ENCODE results near the gene CLCA1. TPM values are rescaled to one million over a fixed set of nuclear protein-coding genes. Genes with fewer than 3 reads are reported as not detected.

The CLCA1 gene, protein sequence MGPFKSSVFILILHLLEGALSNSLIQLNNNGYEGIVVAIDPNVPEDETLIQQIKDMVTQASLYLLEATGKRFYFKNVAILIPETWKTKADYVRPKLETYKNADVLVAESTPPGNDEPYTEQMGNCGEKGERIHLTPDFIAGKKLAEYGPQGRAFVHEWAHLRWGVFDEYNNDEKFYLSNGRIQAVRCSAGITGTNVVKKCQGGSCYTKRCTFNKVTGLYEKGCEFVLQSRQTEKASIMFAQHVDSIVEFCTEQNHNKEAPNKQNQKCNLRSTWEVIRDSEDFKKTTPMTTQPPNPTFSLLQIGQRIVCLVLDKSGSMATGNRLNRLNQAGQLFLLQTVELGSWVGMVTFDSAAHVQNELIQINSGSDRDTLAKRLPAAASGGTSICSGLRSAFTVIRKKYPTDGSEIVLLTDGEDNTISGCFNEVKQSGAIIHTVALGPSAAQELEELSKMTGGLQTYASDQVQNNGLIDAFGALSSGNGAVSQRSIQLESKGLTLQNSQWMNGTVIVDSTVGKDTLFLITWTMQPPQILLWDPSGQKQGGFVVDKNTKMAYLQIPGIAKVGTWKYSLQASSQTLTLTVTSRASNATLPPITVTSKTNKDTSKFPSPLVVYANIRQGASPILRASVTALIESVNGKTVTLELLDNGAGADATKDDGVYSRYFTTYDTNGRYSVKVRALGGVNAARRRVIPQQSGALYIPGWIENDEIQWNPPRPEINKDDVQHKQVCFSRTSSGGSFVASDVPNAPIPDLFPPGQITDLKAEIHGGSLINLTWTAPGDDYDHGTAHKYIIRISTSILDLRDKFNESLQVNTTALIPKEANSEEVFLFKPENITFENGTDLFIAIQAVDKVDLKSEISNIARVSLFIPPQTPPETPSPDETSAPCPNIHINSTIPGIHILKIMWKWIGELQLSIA
- total RNA-seq = not detected
- not detected for polyA plus RNA-seq
- long read RNA-seq, donor 1 = 0 reads
- long read RNA-seq, donor 2 = 0 reads
- long read RNA-seq, donor 3 = 0 reads

DNA sequence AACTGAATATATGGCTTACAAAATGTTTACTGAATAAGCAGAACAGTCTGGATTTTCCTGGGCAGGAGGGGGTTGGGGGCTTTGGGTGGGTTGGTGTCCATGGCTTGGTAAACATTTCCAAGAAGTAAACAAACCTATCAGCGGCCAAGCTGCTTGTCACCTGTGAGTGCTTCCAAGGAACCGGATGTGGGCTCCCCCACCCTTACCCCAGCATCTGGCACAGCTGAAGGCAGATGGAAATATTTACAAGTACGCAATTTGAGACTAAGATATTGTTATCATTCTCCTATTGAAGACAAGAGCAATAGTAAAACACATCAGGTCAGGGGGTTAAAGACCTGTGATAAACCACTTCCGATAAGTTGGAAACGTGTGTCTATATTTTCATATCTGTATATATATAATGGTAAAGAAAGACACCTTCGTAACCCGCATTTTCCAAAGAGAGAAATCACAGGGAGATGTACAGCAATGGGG, at the start of gene CLCA1:
TSS of gene CLCA1 (plus strand) at position 427 of the 477 bp plus-strand sequence. CDS start at position 472, 45 bp downstream.
- H3K36me3 ChIP-seq = no peaks in the 10 kb centered on the region
- WGBS, 2 donors = 78 to 79% methylated on average over 7 of the region's 7 CpGs
- H3K27ac ChIP-seq = no peak within 1 kb of the TSS
- ATAC-seq (no peak), DNase-seq (no peak)
- no peak within 1 kb of the TSS for H3K4me3 ChIP-seq
- no peaks in the 10 kb centered on the region for H3K9me3 ChIP-seq
- intact Hi-C loops (cut with DNase I) = no loop called here
- peaks cover 0 to 8% (median 0%) of the 10 kb centered on the region in 7 donors for H3K27me3 ChIP-seq
- TF ChIP-seq, protein P1, sequence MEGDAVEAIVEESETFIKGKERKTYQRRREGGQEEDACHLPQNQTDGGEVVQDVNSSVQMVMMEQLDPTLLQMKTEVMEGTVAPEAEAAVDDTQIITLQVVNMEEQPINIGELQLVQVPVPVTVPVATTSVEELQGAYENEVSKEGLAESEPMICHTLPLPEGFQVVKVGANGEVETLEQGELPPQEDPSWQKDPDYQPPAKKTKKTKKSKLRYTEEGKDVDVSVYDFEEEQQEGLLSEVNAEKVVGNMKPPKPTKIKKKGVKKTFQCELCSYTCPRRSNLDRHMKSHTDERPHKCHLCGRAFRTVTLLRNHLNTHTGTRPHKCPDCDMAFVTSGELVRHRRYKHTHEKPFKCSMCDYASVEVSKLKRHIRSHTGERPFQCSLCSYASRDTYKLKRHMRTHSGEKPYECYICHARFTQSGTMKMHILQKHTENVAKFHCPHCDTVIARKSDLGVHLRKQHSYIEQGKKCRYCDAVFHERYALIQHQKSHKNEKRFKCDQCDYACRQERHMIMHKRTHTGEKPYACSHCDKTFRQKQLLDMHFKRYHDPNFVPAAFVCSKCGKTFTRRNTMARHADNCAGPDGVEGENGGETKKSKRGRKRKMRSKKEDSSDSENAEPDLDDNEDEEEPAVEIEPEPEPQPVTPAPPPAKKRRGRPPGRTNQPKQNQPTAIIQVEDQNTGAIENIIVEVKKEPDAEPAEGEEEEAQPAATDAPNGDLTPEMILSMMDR (IDR thresholded peaks at IDR 0.05) = no peak
- no peaks in the 10 kb centered on the region for H3K4me1 ChIP-seq

DNA sequence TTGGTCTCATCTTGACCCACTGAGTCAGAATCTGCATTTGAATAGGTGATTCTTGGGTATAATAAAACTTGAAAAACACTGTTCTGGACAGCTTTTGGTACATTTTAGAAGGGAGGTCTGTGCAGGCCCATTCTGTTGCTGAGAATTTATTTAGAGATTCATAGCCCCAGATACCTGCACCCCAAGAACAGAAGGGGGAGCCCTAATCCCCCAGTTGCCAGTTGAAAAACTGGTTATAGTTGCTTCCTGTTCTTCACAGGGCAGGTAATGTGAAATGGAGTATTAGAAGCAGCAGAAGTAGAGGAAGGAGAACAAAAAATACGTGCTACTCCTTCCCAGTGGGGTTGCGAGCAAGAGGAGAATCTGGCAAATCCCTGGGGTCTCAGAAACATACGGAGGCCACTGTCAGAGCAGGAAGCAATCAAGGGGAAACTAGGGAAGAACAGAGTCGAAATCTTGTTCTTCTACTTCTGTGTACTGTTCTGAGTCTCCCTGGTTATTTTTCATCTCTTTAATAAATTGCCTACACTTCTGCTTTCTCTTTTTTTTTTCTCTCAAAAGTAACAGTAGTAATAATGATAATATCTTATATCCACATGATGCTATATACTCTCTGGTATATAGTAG, 49.3 kb upstream of the CLCA1 start:
- no peak overlapping the region for H3K27ac ChIP-seq
- peak in 1 of 2 donors; percentile 23 for DNase-seq
- peaks cover 0 to 7% (median 0%) of the 10 kb centered on the region in 9 donors for H3K4me1 ChIP-seq
- H3K9me3 ChIP-seq = no peaks in the 10 kb centered on the region
- intact Hi-C loops (cut with DNase I) = loop anchor here in 1 of 10 donors (2.0 kb wide), 1 partner anchor 29 kb away; no protein-coding TSS in a partner anchor
- peak in 1 of 8 donors; percentile 58 for ATAC-seq
- H3K4me3 ChIP-seq = no peak overlapping the region
- 39 to 41% methylated on average over 4 of the region's 4 CpGs for WGBS, 2 donors
- H3K27me3 ChIP-seq = no peaks in the 10 kb centered on the region
- TF ChIP-seq, protein P1 (IDR thresholded peaks at IDR 0.05) = peak in 6 of 9 donors; percentile 36 to 63 (median 54)
- no peaks in the 10 kb centered on the region for H3K36me3 ChIP-seq

DNA sequence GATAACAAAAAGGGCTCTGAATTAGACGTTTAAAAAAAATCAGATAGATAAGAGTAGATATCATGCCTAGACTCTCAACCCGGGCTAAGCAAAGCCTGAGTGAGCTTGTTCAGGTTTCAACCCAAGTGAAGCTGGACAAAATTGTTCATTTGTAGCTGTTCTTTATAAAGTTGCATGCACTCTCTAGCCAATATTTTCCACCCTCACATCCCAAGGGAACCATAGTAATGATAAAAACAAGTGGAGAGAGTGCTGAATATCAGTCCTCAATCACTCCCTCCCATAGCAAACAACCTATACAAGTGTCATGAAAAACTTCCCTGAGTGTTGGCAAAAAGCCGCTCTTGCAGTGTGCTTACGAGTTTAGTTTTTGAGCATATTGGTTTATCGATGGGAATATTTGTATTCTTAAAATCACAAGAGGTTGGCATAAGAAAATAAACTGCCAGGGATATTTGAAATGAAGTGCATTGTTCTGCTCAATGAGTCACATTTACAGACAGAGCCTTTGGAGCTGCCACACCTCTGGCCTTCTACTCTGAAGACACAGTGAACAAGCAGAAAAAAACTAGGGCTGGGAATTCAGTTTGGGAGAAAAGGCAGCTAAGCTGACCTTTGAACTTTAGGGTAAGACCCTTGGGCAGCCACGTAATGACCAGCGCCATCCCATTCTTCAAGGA, 47.0 kb upstream of the CLCA1 start:
- 71% methylated on average over 7 of the region's 7 CpGs for WGBS, 2 donors
- H3K27me3 ChIP-seq = no peaks in the 10 kb centered on the region
- DNase-seq (no peak), ATAC-seq (no peak)
- no peaks in the 10 kb centered on the region for H3K9me3 ChIP-seq
- TF ChIP-seq, protein P1 (IDR thresholded peaks at IDR 0.05) = no peak
- no peak overlapping the region for H3K4me3 ChIP-seq
- H3K36me3 ChIP-seq = no peaks in the 10 kb centered on the region
- intact Hi-C loops (cut with DNase I) = loop anchor here in 1 of 10 donors (10.0 kb wide), 1 partner anchor 83 kb away; no protein-coding TSS in a partner anchor
- no peak overlapping the region for H3K27ac ChIP-seq
- H3K4me1 ChIP-seq = peaks cover 0 to 7% (median 0%) of the 10 kb centered on the region in 9 donors

All from heart right ventricle (tissue), 16 donors.